PFSK-1 (cell line): Measurements from ENCODE around the gene FGD4.

ENCODE experiments used
- FOXP2 ChIP-seq: optimal IDR thresholded peaks from 2 replicates; pipeline ENCODE3; 2011; ENCODE audit warnings: borderline replicate concordance, control low read depth, inconsistent platforms; ENCODE audit not compliant: insufficient read depth; ENCODE audit errors: extremely low read length, extremely low read depth
- POLR2AphosphoS5 ChIP-seq: IDR thresholded peaks from 2 replicates; pipeline ENCODE4 v1.6.1; 2012; ENCODE audit warnings: low read depth, mild to moderate bottlenecking, control low read depth, low read length, moderate library complexity
- REST ChIP-seq, 2 experiments: IDR thresholded peaks; 2 replicates each; pipeline versions ENCODE4 v1.6.1 to v1.8.0; 2011 to 2012; ENCODE audit warnings: low read depth in 2 of 2, low read length in 2 of 2, control low read depth in 1 of 2, inconsistent platforms in 1 of 2, mild to moderate bottlenecking in 1 of 2, moderate library complexity in 1 of 2; ENCODE audit not compliant: insufficient read depth in 1 of 2
- SIN3A ChIP-seq: IDR thresholded peaks from 2 replicates; pipeline ENCODE4 v1.6.1; 2012; ENCODE audit warnings: mild to moderate bottlenecking, low read length, moderate library complexity, borderline replicate concordance; ENCODE audit not compliant: insufficient read depth
- TAF1 ChIP-seq: IDR thresholded peaks from 2 replicates; pipeline ENCODE4 v1.6.1; 2012; ENCODE audit warnings: low read length, control low read depth, borderline replicate concordance; ENCODE audit not compliant: insufficient read depth

FGD4 gene

GRCh38 chr12:32400866-32401265 lies 1.5 kb downstream of the FGD4 start:
- TF ChIP-seq SIN3A (no peak), POLR2AphosphoS5 (no peak), REST (IDR thresholded peaks at IDR 0.05; ENCODE audit: insufficient read depth in 1 of 2, low read depth in 2 of 2, low read length in 2 of 2) (no peak), TAF1 (no peak), FOXP2 (no peak)

GRCh38 chr12:32402170-32402569 lies 2.8 kb downstream of the FGD4 start:
- TF ChIP-seq SIN3A (no peak), REST (IDR thresholded peaks at IDR 0.05; ENCODE audit: insufficient read depth in 1 of 2, low read depth in 2 of 2, low read length in 2 of 2) (no peak), TAF1 (no peak), FOXP2 (no peak), POLR2AphosphoS5 (no peak)

- TF ChIP-seq TAF1 (no peak), POLR2AphosphoS5 (no peak), SIN3A (no peak), REST (IDR thresholded peaks at IDR 0.05; ENCODE audit: insufficient read depth in 1 of 2, low read depth in 2 of 2, low read length in 2 of 2) (no peak), FOXP2 (no peak)
Observed at GRCh38 chr12:32402946-32403345, 3.6 kb downstream of the FGD4 start.

GRCh38 chr12:32407795-32408194 lies 8.4 kb downstream of the FGD4 start:
- TF ChIP-seq SIN3A (no peak), TAF1 (no peak), FOXP2 (no peak), POLR2AphosphoS5 (no peak), REST (IDR thresholded peaks at IDR 0.05; ENCODE audit: insufficient read depth in 1 of 2, low read depth in 2 of 2, low read length in 2 of 2) (no peak)

- TF ChIP-seq POLR2AphosphoS5 (no peak), TAF1 (no peak), FOXP2 (no peak), REST (IDR thresholded peaks at IDR 0.05; ENCODE audit: insufficient read depth in 1 of 2, low read depth in 2 of 2, low read length in 2 of 2) (no peak), SIN3A (no peak)
Observed at GRCh38 chr12:32413412-32413811, 14.1 kb downstream of the FGD4 start.
